ENCODE measurements around the gene CEP95.

CEP95 gene

DNA sequence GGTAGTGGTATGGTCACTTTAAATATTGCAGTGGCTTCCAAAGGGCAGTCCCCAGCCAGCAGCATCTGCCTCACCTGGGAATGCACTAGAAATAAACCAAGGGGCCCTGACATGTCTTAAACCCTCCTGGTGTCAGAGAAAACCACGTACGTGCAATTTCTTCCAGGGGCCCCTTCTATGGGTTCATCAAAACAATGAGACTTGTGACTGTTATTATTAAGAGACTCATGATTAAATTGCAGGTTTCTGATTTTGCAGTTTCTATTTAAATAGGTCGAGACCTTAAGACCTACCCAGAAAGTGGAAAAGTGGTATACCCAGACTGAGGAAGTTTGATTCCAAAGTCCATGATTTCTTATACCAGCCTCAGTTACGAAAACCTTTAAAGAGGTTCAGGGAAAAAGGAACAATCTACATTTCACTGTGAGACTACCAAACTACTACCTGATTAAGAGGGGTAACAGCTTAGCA, 9.2 kb upstream of the CEP95 start:
- intact Hi-C loops (cut with DNase I; ENCODE audit: low total_unique reads), result loop anchor here (5.0 kb wide), 1 partner anchor 75 kb away; no protein-coding TSS in a partner anchor
- Histone ChIP-seq H3K36me3 (peaks cover 44 to 60% (median 45%) of the 10 kb centered on the region in 3 donors), H3K27ac (peak overlapping the region; percentile 79 to 80), H3K4me3 (peak overlapping the region; percentile 74 to 75), H3K4me1 (peaks cover 7 to 76% (median 49%) of the 10 kb centered on the region in 4 donors), H3K9me3 (no peaks in the 10 kb centered on the region), H3K27me3 (no peaks in the 10 kb centered on the region)
- TF ChIP-seq, protein P1, sequence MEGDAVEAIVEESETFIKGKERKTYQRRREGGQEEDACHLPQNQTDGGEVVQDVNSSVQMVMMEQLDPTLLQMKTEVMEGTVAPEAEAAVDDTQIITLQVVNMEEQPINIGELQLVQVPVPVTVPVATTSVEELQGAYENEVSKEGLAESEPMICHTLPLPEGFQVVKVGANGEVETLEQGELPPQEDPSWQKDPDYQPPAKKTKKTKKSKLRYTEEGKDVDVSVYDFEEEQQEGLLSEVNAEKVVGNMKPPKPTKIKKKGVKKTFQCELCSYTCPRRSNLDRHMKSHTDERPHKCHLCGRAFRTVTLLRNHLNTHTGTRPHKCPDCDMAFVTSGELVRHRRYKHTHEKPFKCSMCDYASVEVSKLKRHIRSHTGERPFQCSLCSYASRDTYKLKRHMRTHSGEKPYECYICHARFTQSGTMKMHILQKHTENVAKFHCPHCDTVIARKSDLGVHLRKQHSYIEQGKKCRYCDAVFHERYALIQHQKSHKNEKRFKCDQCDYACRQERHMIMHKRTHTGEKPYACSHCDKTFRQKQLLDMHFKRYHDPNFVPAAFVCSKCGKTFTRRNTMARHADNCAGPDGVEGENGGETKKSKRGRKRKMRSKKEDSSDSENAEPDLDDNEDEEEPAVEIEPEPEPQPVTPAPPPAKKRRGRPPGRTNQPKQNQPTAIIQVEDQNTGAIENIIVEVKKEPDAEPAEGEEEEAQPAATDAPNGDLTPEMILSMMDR (IDR thresholded peaks at IDR 0.05), result no peak
- no peak for DNase-seq

DNA sequence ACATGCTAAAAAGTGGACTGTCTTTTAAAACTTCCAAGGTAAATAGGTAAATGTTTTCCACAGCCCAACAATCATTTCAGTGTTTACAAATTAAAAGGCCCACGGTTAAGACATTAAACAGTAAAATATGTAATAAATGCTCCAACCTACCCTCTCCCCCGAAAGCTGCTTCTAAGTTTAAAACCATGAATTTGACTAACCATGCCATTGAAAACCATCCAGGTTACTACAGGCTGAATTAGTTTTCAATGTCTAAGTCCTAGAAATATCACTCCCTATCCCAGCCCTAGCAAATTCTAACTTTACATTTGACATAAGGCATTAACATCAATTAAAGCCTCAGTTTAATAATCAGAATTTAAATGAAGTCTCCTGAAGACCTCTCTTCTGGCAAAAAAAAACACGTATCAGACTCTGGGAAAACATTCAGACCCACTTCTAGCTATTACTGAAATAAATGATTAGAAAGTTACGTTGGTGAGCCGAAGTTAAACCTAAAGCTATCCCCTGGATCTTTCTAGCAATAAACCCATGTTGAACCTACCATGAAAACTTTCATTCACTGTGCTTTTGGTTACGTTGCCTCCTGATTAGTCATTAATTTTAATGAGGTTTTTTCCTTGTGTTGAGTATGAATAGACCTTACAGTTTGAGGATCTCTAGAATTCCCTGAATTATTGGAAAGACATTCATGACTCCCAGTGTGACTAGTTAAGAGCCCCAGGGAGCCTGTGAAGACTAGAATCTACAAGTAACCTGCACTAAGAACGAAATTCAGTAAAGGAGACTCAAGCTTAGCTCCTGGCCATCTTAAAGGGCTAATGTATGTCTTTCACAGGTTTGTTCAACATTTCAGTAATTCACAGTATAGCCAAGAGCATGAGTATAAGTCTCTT, 8.2 kb upstream of the CEP95 start:
- Histone ChIP-seq H3K27ac (peak overlapping the region in 1 of 2 donors; percentile 79), H3K9me3 (no peaks in the 10 kb centered on the region), H3K27me3 (no peaks in the 10 kb centered on the region), H3K4me3 (no peak overlapping the region), H3K36me3 (peaks cover 50 to 62% (median 55%) of the 10 kb centered on the region in 3 donors), H3K4me1 (peaks cover 11 to 86% (median 58%) of the 10 kb centered on the region in 4 donors)
- no peak for DNase-seq
- intact Hi-C loops (cut with DNase I; ENCODE audit: low total_unique reads), result loop anchor here (5.0 kb wide), 1 partner anchor 76 kb away; no protein-coding TSS in a partner anchor
- TF ChIP-seq, protein P1 (IDR thresholded peaks at IDR 0.05), result no peak

DNA sequence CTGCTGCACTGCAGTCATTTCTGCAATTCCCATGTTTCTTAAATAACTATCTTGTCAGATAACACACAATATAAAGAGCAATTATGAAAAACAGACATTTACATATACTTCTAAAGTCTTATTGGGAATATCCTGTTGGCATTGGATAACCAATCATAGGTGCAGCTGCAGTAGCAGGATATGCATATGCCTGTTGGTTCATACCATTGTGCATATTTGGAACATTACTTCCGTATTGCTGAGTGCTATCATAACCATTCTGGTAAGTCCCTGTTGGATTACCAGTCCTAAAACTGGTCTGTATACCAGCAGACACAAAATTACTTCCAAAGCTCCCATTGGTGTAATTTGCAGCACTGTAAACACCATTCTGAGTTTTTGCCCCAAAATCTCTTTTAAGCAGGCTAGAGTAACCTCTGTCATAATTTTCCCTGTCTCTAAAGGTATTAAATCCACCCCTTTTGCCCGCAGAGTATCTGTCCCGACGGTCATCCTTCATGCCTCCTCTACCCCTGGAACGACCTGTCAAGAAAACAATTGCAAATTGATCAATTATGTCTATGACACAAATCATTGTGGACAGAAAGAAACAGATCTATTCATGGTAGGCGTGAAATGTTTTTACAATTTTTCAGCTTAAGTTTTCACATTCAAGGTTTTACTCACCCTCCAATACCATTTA, 6.8 kb upstream of the CEP95 start:
- H3K36me3 ChIP-seq, result peaks cover 62 to 75% (median 63%) of the 10 kb centered on the region in 3 donors
- H3K27ac ChIP-seq, result no peak overlapping the region
- no peak overlapping the region for H3K4me3 ChIP-seq
- no peaks in the 10 kb centered on the region for H3K27me3 ChIP-seq
- intact Hi-C loops (cut with DNase I; ENCODE audit: low total_unique reads), result loop anchor here (5.0 kb wide), 1 partner anchor 78 kb away; no protein-coding TSS in a partner anchor
- H3K9me3 ChIP-seq, result no peaks in the 10 kb centered on the region
- TF ChIP-seq, protein P1 (IDR thresholded peaks at IDR 0.05), result no peak
- no peak for DNase-seq
- peaks cover 14 to 87% (median 62%) of the 10 kb centered on the region in 4 donors for H3K4me1 ChIP-seq

DNA sequence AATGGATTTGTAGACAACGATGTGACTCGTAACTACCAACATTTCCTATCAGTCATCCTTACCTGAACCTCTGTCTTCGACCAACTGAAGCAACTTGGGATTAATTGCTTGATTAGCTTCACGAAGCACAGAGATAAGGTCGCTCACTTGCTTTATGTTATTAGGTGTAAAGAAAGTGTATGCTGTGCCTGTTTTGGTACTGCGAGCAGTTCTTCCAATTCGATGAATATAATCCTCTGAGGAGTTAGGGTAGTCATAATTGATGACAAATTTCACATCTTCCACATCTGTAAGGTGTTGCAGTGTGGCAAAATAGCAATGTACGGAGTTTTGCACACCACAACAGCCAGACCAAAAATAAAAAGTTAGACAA, 6.3 kb upstream of the CEP95 start:
- intact Hi-C loops (cut with DNase I; ENCODE audit: low total_unique reads), result no loop called here
- Histone ChIP-seq H3K27me3 (no peaks in the 10 kb centered on the region), H3K9me3 (no peaks in the 10 kb centered on the region), H3K27ac (no peak overlapping the region), H3K4me3 (no peak overlapping the region), H3K4me1 (peaks cover 14 to 82% (median 57%) of the 10 kb centered on the region in 4 donors), H3K36me3 (peaks cover 62 to 75% (median 63%) of the 10 kb centered on the region in 3 donors)
- TF ChIP-seq, protein P1 (IDR thresholded peaks at IDR 0.05), result no peak
- no peak for DNase-seq

DNA sequence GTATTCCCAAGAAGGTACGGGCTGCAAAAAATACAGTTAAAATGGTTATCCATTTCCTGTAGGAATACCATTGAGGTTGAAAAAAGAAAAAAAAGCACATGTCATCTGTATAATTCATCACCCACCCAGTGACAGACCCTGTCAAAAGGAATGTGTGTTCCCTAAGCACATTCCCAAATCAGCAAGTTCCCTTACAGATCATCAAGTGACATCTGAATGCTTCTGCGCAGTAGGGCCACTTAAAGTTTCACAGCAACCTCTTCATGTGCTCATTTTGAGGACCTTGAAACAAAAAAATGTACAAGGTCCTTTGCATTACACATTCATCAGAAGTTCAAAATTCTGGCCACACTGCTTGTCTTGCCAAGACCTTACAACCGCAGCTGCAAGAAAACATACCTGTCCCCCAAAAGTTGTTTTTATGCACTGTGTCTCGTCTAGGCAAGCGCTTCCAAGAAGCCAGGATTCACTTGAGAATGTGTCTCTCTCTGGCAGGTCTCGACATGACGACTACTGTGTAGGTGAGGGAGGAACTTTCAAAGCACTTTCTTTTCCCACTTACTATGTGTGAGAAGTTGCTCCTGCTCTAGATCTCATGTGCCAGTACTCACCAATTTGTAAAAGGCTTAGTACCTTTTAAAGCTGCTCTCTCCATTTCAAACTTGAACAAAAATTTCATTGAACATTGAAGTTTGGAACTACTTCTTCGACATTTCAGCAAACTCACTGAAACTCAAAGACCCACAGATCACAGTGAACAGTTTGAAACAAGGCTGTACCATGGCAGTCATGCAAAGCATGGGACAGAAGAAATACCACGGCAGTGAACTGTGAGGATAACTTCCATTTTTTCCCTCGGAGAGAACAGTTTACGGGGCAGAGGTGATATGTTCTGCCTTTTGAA, 5.7 kb upstream of the CEP95 start:
- no peak for DNase-seq
- TF ChIP-seq, protein P1 (IDR thresholded peaks at IDR 0.05), result no peak
- no peaks in the 10 kb centered on the region for H3K9me3 ChIP-seq
- intact Hi-C loops (cut with DNase I; ENCODE audit: low total_unique reads), result no loop called here
- peak overlapping the region; percentile 26 to 100 for H3K27ac ChIP-seq
- no peak overlapping the region for H3K4me3 ChIP-seq
- peaks cover 10 to 75% (median 50%) of the 10 kb centered on the region in 4 donors for H3K4me1 ChIP-seq
- no peaks in the 10 kb centered on the region for H3K27me3 ChIP-seq
- peaks cover 62 to 82% (median 63%) of the 10 kb centered on the region in 3 donors for H3K36me3 ChIP-seq

Measured in tibial artery (tissue), 4 donors.